ENCODE measurements around the gene IL1R2. TPM values are rescaled to one million over a fixed set of nuclear protein-coding genes. Genes with fewer than 3 reads are reported as not detected.

The IL1R2 gene
- total and polyA plus RNA-seq, 7 experiments from 2014 or later = 0.40 to 2.7 (median 1.3) TPM; not detected in 4

DNA sequence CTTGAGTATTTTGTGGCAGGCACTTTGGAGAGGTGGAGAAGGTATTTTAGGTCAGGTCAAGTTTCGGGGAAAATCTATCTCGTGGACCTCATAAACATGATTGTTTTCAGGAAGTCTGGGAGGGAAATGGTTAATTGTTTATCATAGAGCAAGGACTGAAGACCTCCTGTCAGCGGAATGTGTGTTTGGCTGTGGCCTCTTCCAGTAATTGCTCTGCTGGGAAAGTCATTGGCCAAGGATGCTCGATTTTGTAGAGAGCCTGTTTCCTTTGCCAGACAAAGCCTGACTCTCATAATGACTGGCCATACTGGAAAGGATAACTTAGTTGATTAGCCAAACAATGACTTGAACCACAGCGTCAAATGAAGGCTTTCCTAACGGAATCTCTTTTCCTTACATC is 30.0 kb downstream of the IL1R2 start:
- no peak overlapping the region for H3K4me3 ChIP-seq (ENCODE audit: low read length)
- no peaks in the 10 kb centered on the region for H3K9me3 ChIP-seq (ENCODE audit: control insufficient read depth in 2 of 3, low read length in 3 of 3)
- no peaks in the 10 kb centered on the region for H3K36me3 Mint-ChIP-seq
- DNase-seq (no peak), ATAC-seq (no peak)
- ChIA-PET CTCF (interaction anchor here (9.5 kb wide), 1 partner anchor 220 kb away, joined by 141 read pairs; no protein-coding TSS in a partner anchor), POLR2A (no interaction called here)
- peaks cover 0 to 12% (median 0%) of the 10 kb centered on the region in 7 donors for H3K4me1 Mint-ChIP-seq
- H3K27ac ChIP-seq (ENCODE audit: low read depth, low read length) = no peak overlapping the region
- no peak overlapping the region for H3K27ac Mint-ChIP-seq
- H3K9me3 Mint-ChIP-seq = no peaks in the 10 kb centered on the region
- H3K4me1 ChIP-seq (ENCODE audit: control insufficient read depth in 2 of 2, insufficient read depth in 2 of 2, low read length in 2 of 2) = no peaks in the 10 kb centered on the region
- H3K27me3 Mint-ChIP-seq = peaks cover 0 to 5% (median 0%) of the 10 kb centered on the region in 5 donors
- no peaks in the 10 kb centered on the region for H3K27me3 ChIP-seq (ENCODE audit: control insufficient read depth in 2 of 2, insufficient read depth in 2 of 2, low read length in 2 of 2)
- H3K36me3 ChIP-seq (ENCODE audit: control insufficient read depth in 2 of 3, insufficient read depth in 3 of 3, low read length in 3 of 3) = no peaks in the 10 kb centered on the region
- no peak overlapping the region for H3K4me3 Mint-ChIP-seq
- intact Hi-C loops (cut with micrococcal nuclease) = loop anchor here in 1 of 2 donors (5.0 kb wide), 1 partner anchor 61 kb away; no protein-coding TSS in a partner anchor

DNA sequence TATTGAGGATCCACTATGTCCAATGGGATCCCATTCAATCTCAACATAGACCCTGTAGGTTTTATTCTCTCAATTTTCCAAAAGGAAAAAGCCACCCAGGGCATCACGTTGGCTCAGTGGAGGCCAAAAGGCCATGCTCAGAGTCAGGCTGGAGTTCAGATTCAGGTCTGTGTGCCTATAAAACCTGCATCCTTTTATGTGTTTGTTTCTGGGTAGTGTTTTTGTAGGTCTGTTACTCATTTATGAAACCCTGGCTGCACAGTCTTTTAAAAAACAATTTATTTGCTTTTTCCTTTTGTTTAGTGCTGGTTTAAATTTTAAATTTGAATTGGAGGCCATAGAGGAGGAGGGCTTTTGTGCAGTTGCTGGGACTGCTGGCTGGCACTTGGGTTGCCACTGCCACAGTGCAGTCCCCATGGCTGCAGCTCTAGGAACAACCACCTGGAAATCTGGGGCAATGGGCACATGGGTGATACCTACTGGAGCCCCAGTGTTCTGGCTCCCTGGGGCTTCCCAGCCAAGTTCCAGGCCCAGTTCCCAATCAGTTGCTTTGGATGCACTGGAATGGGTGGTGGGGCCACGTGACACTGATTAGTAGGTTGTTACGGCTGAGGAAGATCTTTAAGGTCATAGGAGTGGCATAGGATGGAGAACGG is 31.3 kb downstream of the IL1R2 start:
- Mint-ChIP-seq H3K4me3 (no peak overlapping the region), H3K27ac (peak overlapping the region in 2 of 9 donors; percentile 17 to 54), H3K9me3 (no peaks in the 10 kb centered on the region), H3K4me1 (peaks cover 0 to 12% (median 0%) of the 10 kb centered on the region in 7 donors), H3K36me3 (no peaks in the 10 kb centered on the region), H3K27me3 (peaks cover 0 to 5% (median 0%) of the 10 kb centered on the region in 5 donors)
- Histone ChIP-seq H3K36me3 (ENCODE audit: control insufficient read depth in 2 of 3, insufficient read depth in 3 of 3, low read length in 3 of 3) (no peaks in the 10 kb centered on the region), H3K27ac (ENCODE audit: low read depth, low read length) (no peak overlapping the region), H3K9me3 (ENCODE audit: control insufficient read depth in 2 of 3, low read length in 3 of 3) (no peaks in the 10 kb centered on the region), H3K4me1 (ENCODE audit: control insufficient read depth in 2 of 2, insufficient read depth in 2 of 2, low read length in 2 of 2) (no peaks in the 10 kb centered on the region), H3K4me3 (ENCODE audit: low read length) (no peak overlapping the region), H3K27me3 (ENCODE audit: control insufficient read depth in 2 of 2, insufficient read depth in 2 of 2, low read length in 2 of 2) (no peaks in the 10 kb centered on the region)
- CTCF ChIA-PET = interaction anchor here (9.5 kb wide), 1 partner anchor 218 kb away, joined by 141 read pairs; no protein-coding TSS in a partner anchor
- POLR2A ChIA-PET = no interaction called here
- DNase-seq (no peak), ATAC-seq (no peak)
- intact Hi-C loops (cut with micrococcal nuclease) = loop anchor here in 1 of 2 donors (5.0 kb wide), 1 partner anchor 59 kb away; no protein-coding TSS in a partner anchor

GRCh38 chr2:102024410-102024809 is 32.6 kb downstream of the IL1R2 start:
- CTCF ChIA-PET = interaction anchor here (0.7 to 9.5 kb wide), 2 partner anchors 217 to 225 kb away, joined by 3 to 141 read pairs; no protein-coding TSS in a partner anchor
- Mint-ChIP-seq H3K4me3 (no peak overlapping the region), H3K27ac (peak overlapping the region in 1 of 9 donors; percentile 65), H3K9me3 (no peaks in the 10 kb centered on the region), H3K27me3 (peaks cover 0 to 5% (median 0%) of the 10 kb centered on the region in 5 donors), H3K36me3 (no peaks in the 10 kb centered on the region), H3K4me1 (peaks cover 0 to 12% (median 0%) of the 10 kb centered on the region in 7 donors)
- no peak overlapping the region for H3K4me3 ChIP-seq (ENCODE audit: low read length)
- no peaks in the 10 kb centered on the region for H3K36me3 ChIP-seq (ENCODE audit: control insufficient read depth in 2 of 3, insufficient read depth in 3 of 3, low read length in 3 of 3)
- H3K9me3 ChIP-seq (ENCODE audit: control insufficient read depth in 2 of 3, low read length in 3 of 3) = no peaks in the 10 kb centered on the region
- H3K4me1 ChIP-seq (ENCODE audit: control insufficient read depth in 2 of 2, insufficient read depth in 2 of 2, low read length in 2 of 2) = no peaks in the 10 kb centered on the region
- intact Hi-C loops (cut with micrococcal nuclease) = loop anchor here in 1 of 2 donors (5.0 kb wide), 1 partner anchor 58 kb away; no protein-coding TSS in a partner anchor
- ATAC-seq (no peak), DNase-seq (no peak)
- H3K27me3 ChIP-seq (ENCODE audit: control insufficient read depth in 2 of 2, insufficient read depth in 2 of 2, low read length in 2 of 2) = no peaks in the 10 kb centered on the region
- POLR2A ChIA-PET = no interaction called here
- no peak overlapping the region for H3K27ac ChIP-seq (ENCODE audit: low read depth, low read length)

DNA sequence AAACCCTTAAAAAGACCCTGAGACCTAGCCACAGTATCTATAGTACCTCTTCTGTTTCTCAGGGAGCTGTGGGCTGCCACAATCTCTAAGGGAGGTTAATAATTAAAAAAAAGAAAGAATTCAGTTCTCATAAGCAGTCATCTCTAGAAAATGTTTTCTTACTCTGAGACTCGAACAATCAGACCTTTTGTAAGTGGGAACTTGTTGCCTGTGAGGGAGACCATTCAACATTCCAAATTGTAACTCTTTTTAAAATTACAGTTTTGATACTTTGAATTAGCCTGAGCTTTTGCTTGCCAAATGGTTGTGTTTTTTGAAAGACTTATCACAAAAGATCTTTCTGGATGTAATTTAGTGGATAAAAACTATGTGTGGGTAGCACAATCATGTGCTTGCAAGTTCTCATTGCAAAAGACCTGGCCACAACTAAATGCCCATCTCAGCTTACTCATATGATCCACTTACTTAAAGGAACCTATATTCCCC is 33.3 kb downstream of the IL1R2 start:
- H3K27me3 ChIP-seq (ENCODE audit: control insufficient read depth in 2 of 2, insufficient read depth in 2 of 2, low read length in 2 of 2) = no peaks in the 10 kb centered on the region
- no peaks in the 10 kb centered on the region for H3K4me1 ChIP-seq (ENCODE audit: control insufficient read depth in 2 of 2, insufficient read depth in 2 of 2, low read length in 2 of 2)
- no peaks in the 10 kb centered on the region for H3K9me3 ChIP-seq (ENCODE audit: control insufficient read depth in 2 of 3, low read length in 3 of 3)
- no peak overlapping the region for H3K27ac Mint-ChIP-seq
- DNase-seq = no peak
- ChIA-PET CTCF (interaction anchor here (1.1 to 9.5 kb wide), 2 partner anchors 11 to 216 kb away, joined by 4 to 141 read pairs; no protein-coding TSS in a partner anchor), POLR2A (no interaction called here)
- intact Hi-C loops (cut with micrococcal nuclease) = no loop called here
- no peak overlapping the region for H3K4me3 Mint-ChIP-seq
- no peaks in the 10 kb centered on the region for H3K9me3 Mint-ChIP-seq
- peaks cover 0 to 12% (median 4%) of the 10 kb centered on the region in 7 donors for H3K4me1 Mint-ChIP-seq
- H3K36me3 ChIP-seq (ENCODE audit: control insufficient read depth in 2 of 3, insufficient read depth in 3 of 3, low read length in 3 of 3) = no peaks in the 10 kb centered on the region
- ATAC-seq = no peak
- peaks cover 0 to 3% (median 0%) of the 10 kb centered on the region in 5 donors for H3K27me3 Mint-ChIP-seq
- no peak overlapping the region for H3K4me3 ChIP-seq (ENCODE audit: low read length)
- H3K36me3 Mint-ChIP-seq = no peaks in the 10 kb centered on the region
- no peak overlapping the region for H3K27ac ChIP-seq (ENCODE audit: low read depth, low read length)

DNA sequence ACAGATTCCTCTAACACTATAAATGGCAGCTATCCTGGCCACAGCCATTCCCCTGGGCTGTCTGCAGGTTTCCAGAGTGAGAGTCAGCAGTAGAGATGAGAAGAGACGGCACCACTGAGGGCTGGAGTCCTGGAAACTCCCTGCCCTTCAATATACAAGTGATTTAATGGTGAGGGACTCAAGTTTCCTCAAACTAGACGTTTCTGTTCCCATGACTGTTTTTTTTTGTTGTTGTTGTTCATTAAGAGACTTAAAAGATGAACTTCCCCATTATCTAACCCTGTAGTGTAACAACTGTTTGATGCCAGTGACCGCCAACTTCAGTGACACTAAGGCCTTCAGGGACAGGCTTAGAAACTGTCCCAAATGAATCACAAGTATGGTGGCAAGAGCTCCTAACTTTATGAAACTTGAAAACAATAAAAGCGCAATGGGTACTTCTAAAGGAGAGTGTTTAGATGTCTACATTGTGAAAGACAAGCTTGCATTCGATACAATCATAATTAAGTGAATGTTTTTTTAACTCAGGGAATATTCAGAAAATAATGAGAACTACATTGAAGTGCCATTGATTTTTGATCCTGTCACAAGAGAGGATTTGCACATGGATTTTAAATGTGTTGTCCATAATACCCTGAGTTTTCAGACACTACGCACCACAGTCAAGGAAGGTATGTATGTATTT is 34.0 kb downstream of the IL1R2 start:
- H3K9me3 Mint-ChIP-seq = no peaks in the 10 kb centered on the region
- no peak overlapping the region for H3K27ac Mint-ChIP-seq
- no peaks in the 10 kb centered on the region for H3K4me1 ChIP-seq (ENCODE audit: control insufficient read depth in 2 of 2, insufficient read depth in 2 of 2, low read length in 2 of 2)
- DNase-seq (no peak), ATAC-seq (peak; percentile 79)
- CTCF ChIA-PET = interaction anchor here (1.1 to 9.5 kb wide), 2 partner anchors 11 to 216 kb away, joined by 4 to 141 read pairs; no protein-coding TSS in a partner anchor
- no peaks in the 10 kb centered on the region for H3K9me3 ChIP-seq (ENCODE audit: control insufficient read depth in 2 of 3, low read length in 3 of 3)
- no peaks in the 10 kb centered on the region for H3K36me3 ChIP-seq (ENCODE audit: control insufficient read depth in 2 of 3, insufficient read depth in 3 of 3, low read length in 3 of 3)
- no peaks in the 10 kb centered on the region for H3K27me3 Mint-ChIP-seq
- H3K27me3 ChIP-seq (ENCODE audit: control insufficient read depth in 2 of 2, insufficient read depth in 2 of 2, low read length in 2 of 2) = no peaks in the 10 kb centered on the region
- intact Hi-C loops (cut with micrococcal nuclease) = no loop called here
- H3K4me3 Mint-ChIP-seq = no peak overlapping the region
- no peak overlapping the region for H3K27ac ChIP-seq (ENCODE audit: low read depth, low read length)
- POLR2A ChIA-PET = no interaction called here
- no peak overlapping the region for H3K4me3 ChIP-seq (ENCODE audit: low read length)
- H3K36me3 Mint-ChIP-seq = no peaks in the 10 kb centered on the region
- H3K4me1 Mint-ChIP-seq = peaks cover 0 to 8% (median 2%) of the 10 kb centered on the region in 7 donors

DNA sequence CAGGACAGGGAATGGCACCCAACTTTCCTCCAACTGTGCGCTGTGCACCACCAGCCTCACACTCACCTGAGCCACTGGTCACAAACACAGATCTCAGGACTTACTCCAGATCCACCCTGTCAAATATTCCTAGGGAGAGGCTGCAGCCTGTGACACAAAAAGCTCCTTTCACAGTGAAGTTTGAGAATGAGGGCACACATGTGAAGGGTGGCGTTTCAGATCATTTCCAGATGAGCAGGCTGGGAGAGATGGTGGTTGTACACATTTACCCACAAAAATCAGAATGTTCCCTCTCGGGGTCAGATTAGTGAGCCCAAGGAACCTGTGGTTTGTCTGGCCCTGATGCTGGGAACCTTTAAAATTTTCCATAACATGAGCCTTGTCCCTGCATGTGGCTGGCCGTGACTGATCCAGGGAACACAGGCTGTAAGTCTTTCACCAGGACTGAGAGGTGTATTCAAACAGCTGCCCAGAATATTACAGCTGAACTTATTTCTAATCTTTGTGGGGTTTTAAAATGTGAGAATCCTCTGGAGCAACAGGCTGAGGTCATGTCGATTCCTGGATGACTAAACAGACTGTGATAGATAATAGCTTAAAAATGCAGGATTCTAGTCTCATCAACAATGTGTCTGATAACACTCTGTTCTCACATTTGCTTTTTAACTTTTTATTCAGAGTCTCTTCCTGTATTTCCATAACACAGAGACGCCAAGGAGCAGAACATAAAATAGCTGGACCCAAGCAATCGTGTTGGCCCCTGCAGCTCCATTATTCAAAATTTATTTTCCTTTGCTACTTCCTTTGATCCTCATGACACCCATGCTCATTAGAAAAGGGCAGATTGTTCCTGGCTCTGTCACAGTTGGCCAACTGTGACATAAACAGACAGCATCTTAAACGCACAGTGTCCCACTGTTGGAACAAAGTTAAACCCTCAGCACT is 35.5 kb downstream of the IL1R2 start:
- POLR2A ChIA-PET = interaction anchor here (1.0 to 1.2 kb wide), 2 partner anchors 55 to 213 kb away, joined by 3 read pairs; no protein-coding TSS in a partner anchor
- ATAC-seq = no peak
- H3K4me3 Mint-ChIP-seq = no peak overlapping the region

More for the DNA sequence above, 35.5 kb downstream of the IL1R2 start:
- intact Hi-C loops (cut with micrococcal nuclease) = no loop called here
- no peak overlapping the region for H3K4me3 ChIP-seq (ENCODE audit: low read length)
- H3K27ac ChIP-seq (ENCODE audit: low read depth, low read length) = no peak overlapping the region
- H3K36me3 ChIP-seq (ENCODE audit: control insufficient read depth in 2 of 3, insufficient read depth in 3 of 3, low read length in 3 of 3) = no peaks in the 10 kb centered on the region
- H3K9me3 ChIP-seq (ENCODE audit: control insufficient read depth in 2 of 3, low read length in 3 of 3) = no peaks in the 10 kb centered on the region
- H3K27me3 ChIP-seq (ENCODE audit: control insufficient read depth in 2 of 2, insufficient read depth in 2 of 2, low read length in 2 of 2) = no peaks in the 10 kb centered on the region
- peak overlapping the region in 1 of 9 donors; percentile 9 for H3K27ac Mint-ChIP-seq
- peaks cover 1 to 8% (median 3%) of the 10 kb centered on the region in 7 donors for H3K4me1 Mint-ChIP-seq
- H3K36me3 Mint-ChIP-seq = no peaks in the 10 kb centered on the region
- H3K27me3 Mint-ChIP-seq = no peaks in the 10 kb centered on the region
- no peaks in the 10 kb centered on the region for H3K9me3 Mint-ChIP-seq
- CTCF ChIA-PET = interaction anchor here (1.7 to 9.5 kb wide), 2 partner anchors 214 to 416 kb away, joined by 4 to 141 read pairs; no protein-coding TSS in a partner anchor
- H3K4me1 ChIP-seq (ENCODE audit: control insufficient read depth in 2 of 2, insufficient read depth in 2 of 2, low read length in 2 of 2) = no peaks in the 10 kb centered on the region
- no peak for DNase-seq
